Bronchial epithelial cell (primary cell): ENCODE measurements around the gene SSUH2. TPM values are rescaled to one million over a fixed set of nuclear protein-coding genes. Genes with fewer than 3 reads are reported as not detected.

Source experiments
- DNase-seq: peaks from one replicate; pipeline ENCODE4 v3.0.0-alpha.2; 2010; ENCODE audit warnings: low read depth
- FAIRE-seq: peaks from 2 replicates; lab custom pipeline; 2011; peaks lifted over from hg19 to GRCh38; lab: Jason Lieb, UNC
- H3K27me3 ChIP-seq: 2 replicates; pipeline ENCODE4 v1.5.1; 2011; ENCODE audit warnings: low read length; ENCODE audit not compliant: control insufficient read depth, insufficient read depth
- H3K36me3 ChIP-seq: 2 replicates; pipeline ENCODE4 v1.5.1; 2011; ENCODE audit warnings: low read length; ENCODE audit not compliant: control insufficient read depth, insufficient read depth
- H3K4me3 ChIP-seq: 2 replicates; pipeline ENCODE4 v1.5.1; 2011; ENCODE audit warnings: mild to moderate bottlenecking, low read depth, low read length, control low read depth
- total RNA-seq: library from RNA; depleted of rRNA; stranded (reverse); fragments of >200 nt; gene quantifications from 2 replicates; pipeline ENCODE4 v1.2.1, GENCODE V29; 2014
- TF ChIP-seq, protein P1 (sequence below): IDR thresholded peaks from 2 replicates; pipeline ENCODE4 v1.5.1; 2011; ENCODE audit warnings: mild to moderate bottlenecking, moderate library complexity, low read length, control low read depth, inconsistent platforms; ENCODE audit not compliant: insufficient read depth, severe bottlenecking

The SSUH2 gene
- total RNA-seq, 1 donor from 2014 or later: 0.26 TPM

DNA sequence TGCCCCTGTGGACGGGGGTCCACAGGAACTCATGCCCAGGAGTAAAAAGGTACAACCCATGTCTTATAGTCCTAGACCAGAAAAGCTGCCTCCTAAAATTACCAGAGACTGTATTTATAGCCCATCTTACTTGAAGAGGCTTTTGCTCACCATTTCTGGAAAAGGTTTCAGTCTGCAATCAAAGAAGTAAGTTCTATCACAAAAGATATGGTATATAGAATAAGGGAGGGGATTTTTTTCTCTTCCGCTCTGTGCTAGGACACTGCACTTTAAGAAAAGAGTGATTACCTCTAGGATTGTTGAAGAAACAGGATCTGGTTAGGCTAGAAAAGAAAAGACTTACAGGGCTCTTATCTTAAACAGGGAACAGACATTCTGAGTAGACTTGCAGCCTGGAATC is 2.6 kb downstream of the SSUH2 start:
- no peaks in the 10 kb centered on the region for H3K36me3 ChIP-seq
- DNase-seq: no peak
- H3K27me3 ChIP-seq: no peaks in the 10 kb centered on the region
- FAIRE-seq: no peak
- no peak overlapping the region for H3K4me3 ChIP-seq
- TF ChIP-seq, protein P1, sequence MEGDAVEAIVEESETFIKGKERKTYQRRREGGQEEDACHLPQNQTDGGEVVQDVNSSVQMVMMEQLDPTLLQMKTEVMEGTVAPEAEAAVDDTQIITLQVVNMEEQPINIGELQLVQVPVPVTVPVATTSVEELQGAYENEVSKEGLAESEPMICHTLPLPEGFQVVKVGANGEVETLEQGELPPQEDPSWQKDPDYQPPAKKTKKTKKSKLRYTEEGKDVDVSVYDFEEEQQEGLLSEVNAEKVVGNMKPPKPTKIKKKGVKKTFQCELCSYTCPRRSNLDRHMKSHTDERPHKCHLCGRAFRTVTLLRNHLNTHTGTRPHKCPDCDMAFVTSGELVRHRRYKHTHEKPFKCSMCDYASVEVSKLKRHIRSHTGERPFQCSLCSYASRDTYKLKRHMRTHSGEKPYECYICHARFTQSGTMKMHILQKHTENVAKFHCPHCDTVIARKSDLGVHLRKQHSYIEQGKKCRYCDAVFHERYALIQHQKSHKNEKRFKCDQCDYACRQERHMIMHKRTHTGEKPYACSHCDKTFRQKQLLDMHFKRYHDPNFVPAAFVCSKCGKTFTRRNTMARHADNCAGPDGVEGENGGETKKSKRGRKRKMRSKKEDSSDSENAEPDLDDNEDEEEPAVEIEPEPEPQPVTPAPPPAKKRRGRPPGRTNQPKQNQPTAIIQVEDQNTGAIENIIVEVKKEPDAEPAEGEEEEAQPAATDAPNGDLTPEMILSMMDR: no peak

DNA sequence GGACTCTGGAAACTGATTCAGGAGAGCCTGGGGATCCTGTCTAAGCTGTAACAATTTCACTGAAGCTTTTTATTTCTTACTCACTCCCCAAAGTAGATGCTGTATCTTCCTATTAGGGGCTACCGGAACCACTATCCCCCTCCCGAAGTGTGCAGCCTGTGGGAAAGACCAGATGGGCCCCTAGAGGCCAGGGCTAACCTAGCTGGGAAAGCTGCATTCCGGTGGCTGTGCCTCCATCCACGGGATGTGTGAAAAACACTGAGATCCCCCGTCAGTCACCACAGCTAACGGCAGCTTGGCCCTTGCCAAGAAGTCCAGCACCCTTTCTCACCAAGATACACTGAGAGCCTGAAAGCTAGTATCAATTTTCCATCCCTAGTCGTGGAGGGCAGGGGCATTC is 3.1 kb downstream of the SSUH2 start:
- TF ChIP-seq, protein P1: no peak
- no peak overlapping the region for H3K4me3 ChIP-seq
- H3K27me3 ChIP-seq: no peaks in the 10 kb centered on the region
- no peak for DNase-seq
- no peaks in the 10 kb centered on the region for H3K36me3 ChIP-seq
- FAIRE-seq: no peak

DNA sequence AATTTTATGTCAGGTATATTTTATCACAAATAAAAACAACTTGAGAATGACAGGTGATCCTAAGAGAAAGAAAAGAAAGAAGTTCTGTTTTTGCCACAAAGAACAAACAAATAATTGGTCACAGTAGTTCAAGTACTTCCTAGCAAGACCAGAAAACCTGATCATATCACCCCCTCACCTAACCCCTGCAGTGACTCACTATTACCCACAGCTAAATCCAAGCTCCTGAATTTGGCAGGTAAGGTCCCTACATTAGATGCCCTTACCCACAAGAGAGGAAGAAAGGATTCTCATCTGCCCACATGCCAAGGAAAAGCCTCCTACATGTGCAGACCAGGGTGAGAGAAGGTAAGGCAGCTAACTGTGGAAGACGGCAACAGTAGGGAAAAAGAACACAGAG is 4.4 kb downstream of the SSUH2 start:
- H3K27me3 ChIP-seq: no peaks in the 10 kb centered on the region
- no peaks in the 10 kb centered on the region for H3K36me3 ChIP-seq
- H3K4me3 ChIP-seq: no peak overlapping the region
- TF ChIP-seq, protein P1: no peak
- DNase-seq (no peak), FAIRE-seq (no peak)

DNA sequence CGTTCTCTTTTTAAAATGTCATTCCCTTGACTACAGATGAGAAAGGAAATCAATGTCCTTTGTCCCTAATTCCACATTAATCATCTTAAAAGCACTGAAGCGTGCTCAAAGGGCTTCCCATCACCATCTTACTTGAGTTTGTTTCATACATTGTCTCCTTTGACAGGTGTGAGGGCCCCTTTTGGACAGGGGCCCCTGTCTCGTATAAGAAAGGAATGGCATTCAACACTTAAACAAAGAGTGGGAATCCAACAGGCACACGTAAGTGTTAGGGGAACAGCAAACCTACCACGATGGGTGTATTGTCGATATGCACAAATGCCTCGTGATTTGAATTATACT is 5.0 kb downstream of the SSUH2 start:
- FAIRE-seq (no peak), DNase-seq (no peak)
- Histone ChIP-seq H3K4me3 (no peak overlapping the region), H3K36me3 (no peaks in the 10 kb centered on the region), H3K27me3 (no peaks in the 10 kb centered on the region)
- TF ChIP-seq, protein P1: no peak

DNA sequence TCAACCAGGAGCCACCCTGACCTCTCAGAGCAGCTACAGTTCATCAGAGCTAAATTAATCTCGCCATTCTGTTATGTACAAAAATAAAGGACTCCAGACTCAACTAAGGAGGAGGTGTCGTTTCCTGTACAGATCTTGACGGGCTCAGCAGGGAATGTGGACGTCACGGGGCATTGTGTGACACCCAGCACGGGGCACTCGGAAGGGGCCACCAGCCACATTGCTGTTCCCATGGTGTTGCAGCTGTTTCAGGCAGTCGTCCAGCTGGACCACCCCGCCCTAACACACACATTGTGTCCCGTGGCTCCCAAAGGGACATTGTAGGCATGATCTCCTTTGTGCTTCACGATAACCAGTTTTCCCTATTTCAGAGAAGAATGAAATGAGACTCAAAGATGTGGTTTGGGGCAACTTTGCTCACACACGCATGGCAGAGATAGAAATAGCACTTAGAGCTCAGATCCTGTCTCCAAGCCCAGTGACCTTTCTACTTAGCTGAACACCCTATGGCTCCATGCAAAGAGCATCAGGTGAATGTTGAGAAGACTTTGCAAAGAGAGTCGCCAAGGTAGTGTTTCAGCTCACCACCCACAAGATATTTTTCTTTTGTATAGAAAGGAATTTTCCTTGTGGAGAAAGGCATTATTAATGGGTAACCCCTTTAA is 5.5 kb downstream of the SSUH2 start:
- no peak overlapping the region for H3K4me3 ChIP-seq
- no peaks in the 10 kb centered on the region for H3K27me3 ChIP-seq
- TF ChIP-seq, protein P1: no peak
- no peaks in the 10 kb centered on the region for H3K36me3 ChIP-seq
- DNase-seq (no peak), FAIRE-seq (no peak)

DNA sequence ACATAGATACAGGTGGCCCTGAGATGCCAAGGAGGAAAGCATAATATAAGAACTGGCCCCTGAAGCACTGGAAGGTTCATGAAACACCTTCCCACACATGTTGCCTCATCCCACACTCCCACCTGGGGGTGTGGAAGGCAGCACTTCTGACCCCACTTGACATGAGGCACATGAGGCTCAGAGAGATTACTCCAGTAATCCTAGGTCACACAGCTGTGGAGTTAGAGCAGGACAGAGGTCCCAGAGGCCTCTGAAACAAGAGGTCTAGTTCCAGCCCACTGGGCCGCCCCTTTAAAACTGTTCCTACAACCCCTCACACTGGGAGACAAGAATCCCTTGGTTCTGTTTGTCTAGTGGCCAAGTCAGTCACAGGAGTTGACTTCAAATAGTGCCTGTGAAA is 7.2 kb downstream of the SSUH2 start:
- H3K27me3 ChIP-seq: no peaks in the 10 kb centered on the region
- DNase-seq: no peak
- TF ChIP-seq, protein P1: no peak
- no peaks in the 10 kb centered on the region for H3K36me3 ChIP-seq
- FAIRE-seq: no peak
- H3K4me3 ChIP-seq: no peak overlapping the region
